Stimulated activated CD4-positive, alpha-beta T cell treated with anti-CD3 and anti-CD28 coated beads, Interleukin-4, amount 100 ng/mL, for 48 hours (primary cell): Measurements from ENCODE around the gene NRL.
A peak's percentile ranks its signal among the peaks of the same experiment; 100 is the strongest.

ENCODE experiments used
- DNase-seq, 2 donors: peaks; one replicate each; pipeline ENCODE4 v3.0.0-alpha.2; 2020; ENCODE audit warnings: low read depth in 2 of 2

The NRL gene

DNA sequence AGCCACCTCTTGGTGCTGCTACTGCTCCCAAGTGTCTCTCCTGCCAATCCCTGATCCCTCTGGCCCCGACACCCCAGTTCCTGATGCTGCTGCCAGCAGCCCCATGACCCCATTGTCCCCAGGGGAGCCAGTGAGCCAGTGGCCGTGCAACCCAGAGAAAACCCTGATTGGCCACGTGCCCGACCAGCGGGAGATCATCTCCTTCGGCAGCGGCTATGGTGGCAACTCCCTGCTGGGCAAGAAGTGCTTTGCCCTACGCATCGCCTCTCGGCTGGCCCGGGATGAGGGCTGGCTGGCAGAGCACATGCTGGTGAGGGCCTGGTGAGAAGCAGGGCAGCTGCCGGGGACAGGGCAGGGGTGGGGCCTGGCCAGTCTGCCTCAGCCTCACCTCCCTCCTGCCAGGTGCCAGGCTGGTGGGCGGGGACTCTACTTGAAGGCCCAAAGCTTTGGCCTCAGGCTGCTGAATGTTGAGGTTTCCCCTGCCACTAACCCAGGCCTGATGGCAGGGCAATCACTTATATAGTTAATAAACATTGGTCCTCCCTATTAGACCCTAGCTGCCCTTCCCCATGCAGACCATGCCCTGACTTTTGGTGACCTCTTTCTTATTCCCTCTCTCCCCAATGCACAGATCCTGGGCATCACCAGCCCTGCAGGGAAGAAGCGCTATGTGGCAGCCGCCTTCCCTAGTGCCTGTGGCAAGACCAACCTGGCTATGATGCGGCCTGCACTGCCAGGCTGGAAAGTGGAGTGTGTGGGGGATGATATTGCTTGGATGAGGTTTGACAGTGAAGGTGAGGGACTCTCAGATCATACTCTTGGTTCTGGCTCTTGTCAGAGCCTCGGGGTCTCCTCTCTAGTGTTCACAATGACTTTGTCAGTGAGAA lies 15.6 kb downstream of the NRL start:
- DNase-seq, result no peak

DNA sequence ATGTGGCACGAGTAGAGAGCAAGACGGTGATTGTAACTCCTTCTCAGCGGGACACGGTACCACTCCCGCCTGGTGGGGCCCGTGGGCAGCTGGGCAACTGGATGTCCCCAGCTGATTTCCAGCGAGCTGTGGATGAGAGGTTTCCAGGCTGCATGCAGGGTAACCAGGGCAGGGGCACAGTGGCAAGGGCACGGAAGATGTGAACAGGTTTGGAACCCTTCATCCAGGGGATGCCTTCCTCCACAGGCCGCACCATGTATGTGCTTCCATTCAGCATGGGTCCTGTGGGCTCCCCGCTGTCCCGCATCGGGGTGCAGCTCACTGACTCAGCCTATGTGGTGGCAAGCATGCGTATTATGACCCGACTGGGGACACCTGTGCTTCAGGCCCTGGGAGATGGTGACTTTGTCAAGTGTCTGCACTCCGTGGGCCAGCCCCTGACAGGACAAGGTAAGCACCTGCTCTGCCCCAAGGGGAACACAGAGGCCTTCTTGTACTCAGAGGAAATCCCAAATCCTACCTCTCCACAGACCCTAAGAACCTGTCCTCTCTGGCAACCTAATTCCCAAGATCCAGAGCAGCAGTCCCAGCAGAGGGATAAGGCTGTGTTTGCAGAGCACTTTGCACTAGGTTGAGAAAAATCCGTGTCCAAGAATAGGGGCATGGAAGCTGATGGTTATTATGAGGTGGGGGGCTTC lies 16.4 kb downstream of the NRL start:
- DNase-seq, result no peak

DNA sequence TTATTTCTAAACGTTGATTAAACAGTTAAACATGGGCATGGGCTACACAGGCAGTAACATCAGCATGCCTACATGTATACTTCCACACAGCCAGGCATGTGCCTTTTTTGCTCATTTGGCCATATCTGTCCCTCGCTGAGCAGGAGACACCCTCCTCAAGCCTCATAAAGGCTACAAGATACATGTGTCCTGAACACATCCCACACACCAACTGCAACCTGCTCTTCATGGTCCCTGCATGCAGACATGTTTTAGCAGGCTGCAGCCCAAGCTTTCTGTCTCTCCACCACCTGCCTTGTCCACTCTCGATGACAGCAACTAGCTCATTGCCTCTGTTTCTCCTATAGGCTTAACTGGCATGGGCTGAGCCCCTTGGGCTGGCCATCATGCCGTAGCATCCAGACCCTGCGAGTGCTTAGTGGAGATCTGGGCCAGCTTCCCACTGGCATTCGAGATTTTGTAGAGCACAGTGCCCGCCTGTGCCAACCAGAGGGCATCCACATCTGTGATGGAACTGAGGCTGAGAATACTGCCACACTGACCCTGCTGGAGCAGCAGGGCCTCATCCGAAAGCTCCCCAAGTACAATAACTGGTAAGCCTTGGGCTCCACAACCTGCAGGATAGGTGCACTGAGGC lies 18.1 kb downstream of the NRL start:
- DNase-seq, result no peak

DNA sequence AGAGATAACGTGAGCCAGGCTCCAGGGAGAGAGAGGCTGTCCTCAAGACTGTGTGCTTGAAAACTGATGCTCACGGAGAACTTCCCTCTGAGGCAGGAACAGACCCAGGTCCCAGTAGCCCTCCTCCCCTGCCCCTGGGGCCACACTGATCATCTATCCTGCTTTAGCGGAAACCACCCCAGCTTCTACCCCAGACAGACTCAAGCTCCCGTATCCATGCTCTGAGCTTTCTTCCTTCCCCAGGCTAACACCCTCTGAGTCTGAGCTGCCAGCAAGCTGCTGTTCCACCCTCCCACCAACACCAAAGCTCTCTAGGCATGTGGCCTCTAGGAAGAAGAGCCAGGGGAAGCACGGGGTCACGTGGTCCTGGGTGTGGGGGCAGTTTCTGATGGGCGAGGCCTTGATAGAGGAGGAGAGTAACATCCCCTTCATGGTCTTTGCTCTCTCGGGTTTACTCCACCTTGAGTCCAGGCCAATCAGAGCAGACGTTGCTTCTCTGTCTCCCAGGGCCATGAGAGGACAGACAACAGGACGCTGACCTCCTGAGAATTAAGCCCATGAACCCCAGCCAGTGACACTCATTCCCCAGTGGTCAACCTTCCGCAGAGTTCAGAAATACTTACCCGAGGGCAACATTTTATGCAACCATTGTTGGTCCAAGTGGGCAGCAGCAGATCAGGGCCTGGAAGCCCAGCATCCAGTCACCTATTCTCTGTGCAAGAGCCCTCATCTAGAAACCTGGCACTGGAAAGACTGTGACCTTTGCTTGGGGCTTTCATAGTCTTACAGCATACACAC lies 19.3 kb downstream of the NRL start:
- peak; percentile 47 to 75 for DNase-seq

- DNase-seq, result no peak
These were observed 19.9 kb downstream of the NRL start for GRCh38 chr14:24094841-24095270.

- DNase-seq, result peak; percentile 83 to 90
These were observed 20.6 kb downstream of the NRL start, which contains the start of gene PCK2 for GRCh38 chr14:24093901-24094840. Gene PCK2 (plus strand): TSS chr14:24094311. CDS start chr14:24094406, 95 bp downstream.

DNA sequence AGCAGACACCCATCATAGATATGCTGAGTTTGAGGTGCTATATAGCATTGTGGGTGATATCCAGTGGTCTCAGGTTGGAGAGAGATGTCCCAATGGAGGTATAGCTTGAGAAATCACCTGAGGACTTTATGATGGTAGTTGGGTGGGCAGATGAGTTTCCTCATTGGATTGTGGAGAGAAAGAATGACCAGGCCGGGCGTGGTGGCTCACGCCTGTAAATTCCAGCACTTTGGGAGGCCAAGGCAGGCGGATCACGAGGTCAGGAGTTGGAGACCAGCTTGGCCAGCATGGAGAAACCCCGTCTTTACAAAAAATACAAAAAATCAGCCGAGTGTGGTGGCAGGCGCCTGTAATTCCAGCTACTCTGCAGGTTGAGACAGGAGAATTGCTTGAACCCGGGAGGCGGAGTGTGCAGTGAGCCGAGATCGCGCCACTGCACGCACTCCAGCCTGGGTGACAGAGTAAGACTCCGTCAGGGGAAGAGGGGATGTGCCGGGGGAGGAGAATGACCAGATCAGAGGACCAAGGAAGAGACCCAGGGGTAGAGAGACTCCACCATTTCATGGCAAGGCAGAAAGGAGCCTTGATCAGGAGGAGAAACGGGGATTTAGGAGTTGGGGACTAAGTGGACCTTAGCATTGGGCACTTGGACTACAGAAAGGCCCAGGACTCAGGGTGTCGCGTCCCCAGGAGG lies 21.4 kb downstream of the NRL start:
- DNase-seq, result no peak

DNA sequence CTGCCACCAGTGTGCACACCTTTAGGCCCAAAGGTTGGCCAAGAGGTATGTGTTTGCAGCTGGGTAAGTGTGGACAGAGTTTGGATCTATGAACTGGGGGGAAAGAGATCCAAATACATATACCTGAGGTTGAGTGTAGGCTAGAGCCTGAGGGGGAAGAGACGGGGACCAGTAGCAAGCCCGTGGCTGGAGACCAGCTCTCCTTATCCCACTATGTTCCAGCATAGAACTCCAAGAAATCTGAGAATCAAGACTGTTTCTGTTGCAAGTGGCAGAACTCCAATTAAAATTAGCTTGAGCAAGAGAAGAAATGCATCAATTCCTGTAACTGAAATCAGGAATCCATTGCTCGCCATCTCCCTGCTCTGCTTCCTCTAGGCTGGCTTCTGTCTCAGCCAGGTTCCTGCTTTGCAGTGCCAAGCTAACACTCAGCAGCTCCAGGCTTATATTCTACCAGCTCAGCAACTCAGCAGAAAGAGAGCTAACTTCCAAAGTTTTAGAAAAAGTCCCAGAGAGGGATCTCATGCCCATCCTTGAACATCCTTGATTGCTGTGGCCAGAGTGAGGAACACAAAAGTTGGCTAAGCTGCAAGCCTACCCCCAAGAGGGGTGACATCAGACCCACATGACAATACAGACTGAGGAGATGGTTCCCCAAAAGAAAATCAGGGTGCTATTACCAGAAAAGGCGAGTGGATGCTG lies 22.1 kb downstream of the NRL start:
- no peak for DNase-seq

DNA sequence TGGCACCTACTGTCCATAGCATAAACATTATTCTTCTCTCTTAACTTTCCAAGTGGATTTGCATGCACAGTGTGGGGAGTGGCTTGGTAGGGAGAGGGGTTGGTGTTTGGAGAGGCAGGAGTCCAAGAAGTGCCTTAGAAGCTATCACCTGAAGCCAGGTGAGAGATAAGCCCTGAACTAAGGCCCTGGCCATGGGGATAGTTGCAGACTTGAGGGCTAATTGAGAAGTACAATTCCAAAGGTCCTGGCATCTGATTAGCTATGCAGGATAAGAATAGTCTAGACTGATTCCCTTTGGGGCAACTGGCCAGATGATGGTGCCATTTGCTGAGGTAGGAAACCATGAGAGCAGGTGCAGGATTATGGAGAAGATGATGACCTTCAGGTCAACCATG lies 22.6 kb downstream of the NRL start:
- no peak for DNase-seq

GRCh38 chr14:24089890-24090289 lies 24.9 kb downstream of the NRL start:
- DNase-seq, result no peak

DNA sequence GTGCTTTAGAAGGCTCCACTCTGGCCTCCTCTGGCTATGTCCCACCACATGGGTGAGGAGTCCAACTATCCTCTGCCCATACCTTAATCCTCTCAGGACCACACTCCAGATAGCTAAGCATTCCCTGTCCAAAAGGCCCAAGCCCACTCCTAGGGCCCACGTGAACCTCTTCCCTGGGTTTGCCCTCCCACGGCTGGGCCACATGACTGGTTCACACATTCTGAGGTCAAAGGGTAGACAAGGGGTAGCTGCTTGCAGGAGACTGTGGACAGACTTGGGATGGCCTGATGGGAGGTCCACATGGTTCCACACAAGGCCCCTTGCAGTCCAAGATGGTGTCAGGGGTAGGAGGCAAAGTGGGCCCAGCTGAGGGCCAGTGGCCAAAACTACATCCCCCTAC lies 26.7 kb downstream of the NRL start:
- no peak for DNase-seq

GRCh38 chr14:24087004-24087403 lies 27.7 kb downstream of the NRL start:
- no peak for DNase-seq

DNA sequence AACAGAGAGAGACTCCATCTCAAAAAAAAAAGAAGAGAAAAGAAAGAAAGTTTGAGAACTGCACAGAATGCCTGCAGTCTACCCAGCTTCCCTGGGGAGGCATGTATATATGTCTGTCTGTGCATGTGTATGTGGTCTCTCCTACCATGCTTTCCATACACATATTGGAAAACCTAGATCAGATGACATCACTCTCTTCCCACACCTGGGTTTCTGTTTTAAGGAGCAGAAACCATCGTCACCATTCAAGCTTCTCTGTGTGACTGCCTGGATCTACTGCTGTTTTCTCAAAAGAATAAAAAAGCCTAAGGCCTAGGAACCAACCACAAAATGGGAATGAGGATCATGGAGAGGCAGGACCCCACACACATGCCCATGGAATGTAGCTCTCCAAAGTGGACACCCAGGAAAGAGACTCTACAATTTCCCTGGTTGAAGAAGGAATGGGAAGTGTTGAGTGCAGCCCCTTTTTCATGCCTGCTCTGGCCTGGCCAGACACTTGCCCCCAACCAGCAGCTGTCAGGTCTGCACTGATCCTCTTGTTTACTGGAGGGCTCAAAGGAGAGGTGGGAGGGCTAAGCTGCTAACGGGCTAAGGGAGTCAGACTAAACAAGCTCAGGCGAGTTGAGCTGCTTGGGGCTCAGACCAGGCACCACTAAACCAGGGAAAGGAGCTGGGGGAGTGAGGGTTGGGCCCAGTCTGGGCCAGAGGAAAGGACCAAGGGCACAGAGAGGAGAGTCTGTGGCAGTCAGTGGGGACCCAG lies 28.4 kb downstream of the NRL start:
- no peak for DNase-seq

- no peak for DNase-seq
These were observed 29.5 kb downstream of the NRL start for GRCh38 chr14:24085215-24085614.

DNA sequence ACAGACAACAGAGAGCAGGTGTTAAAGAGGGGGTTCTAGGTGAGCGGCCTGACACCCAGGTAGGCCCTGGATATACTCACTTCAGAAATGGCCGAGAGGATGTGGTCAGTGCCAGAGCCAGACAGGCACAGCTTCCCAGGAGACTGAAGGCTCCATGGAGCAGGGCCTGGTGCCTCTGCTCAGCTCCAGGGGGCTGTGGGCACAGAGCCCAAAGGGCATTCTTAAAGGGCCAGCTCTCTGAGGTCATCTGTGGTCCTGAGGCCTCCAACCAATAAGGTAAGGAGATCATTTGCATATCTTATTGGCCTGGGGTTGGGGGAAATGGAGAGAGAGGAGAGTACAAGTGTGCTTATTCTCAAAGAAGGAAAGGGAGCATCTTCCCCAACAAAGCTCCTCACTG lies 30.3 kb downstream of the NRL start:
- no peak for DNase-seq

DNA sequence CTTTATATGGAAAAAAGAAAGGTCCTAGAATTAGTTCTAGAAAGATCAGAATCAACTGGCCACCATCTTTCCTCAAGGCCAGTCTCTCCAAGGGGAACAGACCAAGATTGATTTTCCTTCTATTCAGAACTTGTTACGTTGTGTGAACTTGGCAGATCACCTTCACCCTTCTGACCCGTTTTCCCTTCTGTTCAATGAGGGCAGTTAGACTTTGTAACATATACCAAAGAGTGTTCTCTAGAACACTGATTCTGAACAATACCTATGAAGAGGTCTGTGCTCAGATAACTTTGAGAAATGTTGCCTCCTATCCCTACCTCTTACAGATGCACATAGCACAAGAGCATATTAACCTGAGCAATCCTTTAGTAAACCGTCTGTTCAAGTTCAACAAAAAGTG lies 31.3 kb downstream of the NRL start:
- DNase-seq, result no peak

- no peak for DNase-seq
These were observed 32.2 kb downstream of the NRL start for GRCh38 chr14:24082411-24083080.

- no peak for DNase-seq
These were observed 33.0 kb downstream of the NRL start for GRCh38 chr14:24081739-24082211.
